ENCODE results near the gene GP2.
"Not testable (repeated sequence)": the region's sequence is repeated elsewhere in the genome, so short reads cannot be mapped to it uniquely, and the experiment has no call there.

DNA sequence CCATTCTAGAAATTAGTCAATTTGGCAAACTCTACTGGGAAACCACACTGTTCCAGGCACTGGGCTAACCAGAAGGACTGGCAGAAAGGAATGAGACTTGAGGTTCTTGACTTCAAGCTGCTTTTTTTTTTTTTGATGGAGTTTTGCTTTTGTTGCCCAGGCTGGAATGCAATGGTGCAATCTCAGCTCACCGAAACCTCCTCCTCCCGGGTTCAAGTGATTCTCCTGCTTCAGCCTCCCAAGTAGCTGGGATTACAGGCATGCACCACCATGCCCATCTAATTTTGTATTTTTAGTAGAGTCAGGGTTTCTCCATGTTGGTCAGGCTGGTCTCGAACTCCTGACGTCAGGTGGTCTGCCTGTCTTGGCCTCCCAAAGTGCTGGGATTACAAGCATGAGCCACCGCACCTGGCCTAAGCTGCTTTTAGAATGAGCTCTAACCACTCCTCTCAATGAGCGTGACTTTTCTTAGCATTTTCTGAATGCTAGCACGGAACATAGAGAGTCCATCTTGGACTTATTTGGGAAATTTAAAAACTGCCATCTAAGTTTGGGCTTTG is 14.7 kb downstream of the GP2 start:
- not testable (repeated sequence) for TF ChIP-seq CTCF (IDR thresholded peaks at IDR 0.05; ENCODE audit: low read length); EZH2 (IDR thresholded peaks at IDR 0.05; ENCODE audit: borderline replicate concordance, low read length)

Data from OCI-LY1 (cell line).